Endothelial cell of umbilical vein (primary cell): ENCODE measurements around the gene IDNK. TPM values are rescaled to one million over a fixed set of nuclear protein-coding genes. Genes with fewer than 3 reads are reported as not detected.

Experiments
- BruUV-seq: library from RNA; stranded (reverse); fragments of 400-500 nt; replicated peaks from 2 replicates; lab custom pipeline; 2021; lab: Mats Ljungman, UMichigan
- CTCF ChIA-PET: fragments of 300-600, 350-600 bp; sonication (Branson Sonifier 250); formaldehyde crosslinking; loops from one replicate; lab custom pipeline; 2021; ENCODE audit warnings: antibody characterized with exemption, inconsistent platforms; lab: Charles Lee
- POLR2A ChIA-PET: fragments of 300-600, 350-600 bp; sonication (Branson Sonifier 250); formaldehyde crosslinking; loops from one replicate; lab custom pipeline; 2021; ENCODE audit warnings: antibody characterized with exemption, inconsistent platforms; lab: Charles Lee
- DNase-seq: peaks from one replicate; pipeline ENCODE4 v3.0.0-alpha.2; 2011; ENCODE audit warnings: low read depth, low spot score
- FAIRE-seq: peaks from 2 replicates; lab custom pipeline; 2011; peaks lifted over from hg19 to GRCh38; lab: Jason Lieb, UNC
- H2AFZ ChIP-seq: 2 replicates; pipeline ENCODE4 v1.6.0; 2012; ENCODE audit warnings: low read depth, low read length, control low read depth, inconsistent platforms
- H3K27ac ChIP-seq: 2 replicates; pipeline ENCODE4 v1.5.1; 2011; ENCODE audit warnings: low read depth, mild to moderate bottlenecking, control low read depth, low read length, moderate library complexity; ENCODE audit not compliant: insufficient read depth
- H3K27me3 ChIP-seq, 2 experiments: 2 replicates each; pipeline versions ENCODE4 v1.6.0 to v1.6.1; 2011; ENCODE audit warnings: low read length in 2 of 2, mixed read lengths in 1 of 2; ENCODE audit not compliant: control insufficient read depth in 2 of 2, insufficient read depth in 2 of 2
- H3K36me3 ChIP-seq, 2 experiments: 2 replicates in 1 of 2; 3 replicates in 1 of 2; pipeline ENCODE4 v1.5.1; 2011; ENCODE audit warnings: low read length in 2 of 2, mild to moderate bottlenecking in 1 of 2, moderate library complexity in 1 of 2; ENCODE audit not compliant: control insufficient read depth in 2 of 2, insufficient read depth in 2 of 2; ENCODE audit errors: extremely low read depth in 1 of 2
- H3K4me1 ChIP-seq: 3 replicates; pipeline ENCODE4 v1.5.1; 2011; ENCODE audit warnings: mild to moderate bottlenecking, low read length; ENCODE audit not compliant: control insufficient read depth, insufficient read depth; ENCODE audit errors: extremely low read depth
- H3K4me2 ChIP-seq: 2 replicates; pipeline ENCODE4 v1.6.1; 2011; ENCODE audit warnings: low read length, control low read depth, mixed read lengths; ENCODE audit not compliant: insufficient read depth
- H3K4me3 ChIP-seq, 3 experiments: fragments of 200-600 bp in 1 of 3; sonication (generic), shearing (Covaris generic) in 1 of 3; replicated peaks in 1 of 3; 2 replicates each; pipeline ENCODE4 v1.5.1; 2011 to 2016; ENCODE audit warnings: control low read depth in 3 of 3, low read length in 3 of 3, mild to moderate bottlenecking in 2 of 3, inconsistent platforms in 1 of 3, low read depth in 1 of 3, moderate library complexity in 1 of 3; ENCODE audit not compliant: insufficient read depth in 1 of 3
- H3K79me2 ChIP-seq: 2 replicates; pipeline ENCODE4 v1.6.0; 2012; ENCODE audit warnings: low read length, inconsistent platforms; ENCODE audit not compliant: control insufficient read depth, insufficient read depth
- H3K9ac ChIP-seq: replicated peaks from 2 replicates; pipeline ENCODE3; 2011; ENCODE audit warnings: low read length, control low read depth; ENCODE audit not compliant: insufficient read depth; ENCODE audit errors: extremely low read depth
- H3K9me1 ChIP-seq: replicated peaks from 3 replicates; pipeline ENCODE4 v1.6.0; 2011; ENCODE audit warnings: mild to moderate bottlenecking, low read length; ENCODE audit not compliant: control insufficient read depth, insufficient read depth; ENCODE audit errors: extremely low read depth
- H3K9me3 ChIP-seq: replicated peaks from 2 replicates; pipeline ENCODE4 v1.5.1; 2012; ENCODE audit warnings: low read length, inconsistent platforms; ENCODE audit not compliant: control insufficient read depth, insufficient read depth
- H4K20me1 ChIP-seq: replicated peaks from 2 replicates; pipeline ENCODE3; 2011; ENCODE audit warnings: mild to moderate bottlenecking, low read length; ENCODE audit not compliant: control insufficient read depth, insufficient read depth; ENCODE audit errors: extremely low read depth
- EZH2 ChIP-seq: IDR thresholded peaks from 2 replicates; pipeline ENCODE4 v1.6.1; 2012; ENCODE audit warnings: borderline replicate concordance, low read depth, mild to moderate bottlenecking, moderate library complexity, low read length, inconsistent platforms; ENCODE audit not compliant: severe bottlenecking
- FOS ChIP-seq: IDR thresholded peaks from 2 replicates; pipeline ENCODE4 v1.6.1; 2011; ENCODE audit warnings: mild to moderate bottlenecking, low read length, moderate library complexity, borderline replicate concordance; ENCODE audit not compliant: insufficient read depth
- GATA2 ChIP-seq: IDR thresholded peaks from 2 replicates; pipeline ENCODE4 v1.7.0; 2011; ENCODE audit warnings: low read depth, mild to moderate bottlenecking, moderate library complexity, mixed read lengths, low read length; ENCODE audit not compliant: insufficient read length, insufficient read depth
- JUN ChIP-seq: IDR thresholded peaks from 2 replicates; pipeline ENCODE4 v1.6.1; 2011; ENCODE audit warnings: borderline replicate concordance, low read depth; ENCODE audit not compliant: insufficient read length, insufficient read depth
- POLR2A ChIP-seq: IDR thresholded peaks from 2 replicates; pipeline ENCODE4 v1.6.1; 2012; ENCODE audit warnings: low read depth, mild to moderate bottlenecking, control low read depth, low read length
- POLR2AphosphoS5 ChIP-seq: IDR thresholded peaks from 2 replicates; pipeline ENCODE4 v1.6.1; 2012; ENCODE audit warnings: low read depth, mild to moderate bottlenecking, control low read depth, low read length, moderate library complexity; ENCODE audit not compliant: insufficient read depth
- dilution Hi-C: fragments of 300-500 bp; cut with MboI; formaldehyde crosslinking; loops from one replicate; pipeline ENCODE4 v1.15.0; 2019; ENCODE audit warnings: low sequenced_read_pairs; ENCODE audit not compliant: extremely low pct_ligation_motif_present
- intact Hi-C: fragments of 100-400 bp; cut with micrococcal nuclease; formaldehyde crosslinking; loops from one replicate; pipeline ENCODE4 v1.10.0; 2022
- polyA plus RNA-seq, 4 experiments: library from polyadenylated mRNA; depleted of rRNA in 3 of 4; stranded (reverse) in 3 of 4; unstranded in 1 of 4; fragments of >200 nt; gene quantifications; 2 replicates each; pipeline versions ENCODE4 v1.2.1 to v1.2.3, GENCODE V29; 2011 to 2012; ENCODE audit warnings: missing spikeins in 1 of 4
- total RNA-seq: library from RNA; stranded (reverse); gene quantifications from 2 replicates; pipeline ENCODE4 v1.2.3, GENCODE V29; 2021
- TF ChIP-seq, protein P1 (sequence below): IDR thresholded peaks from 2 replicates; pipeline ENCODE4 v1.6.1; 2011; ENCODE audit not compliant: insufficient read depth, insufficient read length

IDNK gene
- total and polyA plus RNA-seq, 2 donors (not counting 3 experiments of a cell fraction or from before 2014, with no cell fraction given) = 2.7 to 4.5 TPM

DNA sequence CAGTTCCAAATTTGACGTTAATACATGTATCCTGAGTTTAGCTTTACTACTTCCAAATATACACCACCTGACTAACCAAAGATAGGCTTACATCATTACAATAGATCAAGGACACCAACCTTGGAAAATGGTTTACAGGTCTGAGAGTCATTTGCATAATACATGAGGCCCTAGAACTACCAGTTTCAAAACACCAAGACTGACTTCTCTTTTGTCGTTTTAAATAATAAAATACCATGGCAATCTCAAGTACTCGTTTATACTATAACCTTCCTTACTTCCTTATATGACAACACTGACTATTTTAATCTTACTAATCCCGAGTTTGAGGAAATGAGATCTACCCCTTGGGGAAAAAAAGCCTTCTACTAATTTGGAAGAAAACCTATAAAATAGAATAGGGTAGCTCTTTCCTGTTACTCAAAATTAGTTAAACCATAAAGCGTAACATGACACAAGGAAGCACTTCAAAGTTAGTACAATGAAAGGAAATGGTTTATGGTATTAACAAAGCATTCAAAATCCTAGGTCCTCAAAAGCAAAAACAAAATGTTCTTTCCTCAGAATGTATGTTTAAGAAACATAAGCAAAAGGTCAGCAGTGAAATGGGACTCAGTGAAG is 42.7 kb downstream of the IDNK start:
- intact Hi-C loops = loop anchor here (1.0 kb wide), 3 partner anchors 36 to 42 kb away; partner anchors contain the start of genes IDNK and UBQLN1
- BruUV-seq = no TSS peak
- no peaks in the 10 kb centered on the region for H3K27me3 ChIP-seq
- peak; percentile 10 for TF ChIP-seq JUN
- TF ChIP-seq, protein P1, sequence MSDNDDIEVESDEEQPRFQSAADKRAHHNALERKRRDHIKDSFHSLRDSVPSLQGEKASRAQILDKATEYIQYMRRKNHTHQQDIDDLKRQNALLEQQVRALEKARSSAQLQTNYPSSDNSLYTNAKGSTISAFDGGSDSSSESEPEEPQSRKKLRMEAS = no peak
- peak overlapping the region in 1 of 3 experiments; percentile 13 for H3K4me3 ChIP-seq
- DNase-seq = peak; percentile 83
- peaks cover 8% of the 10 kb centered on the region for H4K20me1 ChIP-seq
- dilution Hi-C loops = no loop called here
- CTCF ChIA-PET = interaction anchor here (0.7 to 2.6 kb wide), 11 partner anchors 9 to 467 kb away, joined by 3 to 21 read pairs (median 4); partner anchors contain the start of gene UBQLN1
- no peaks in the 10 kb centered on the region for H3K9me1 ChIP-seq
- H3K79me2 ChIP-seq = peaks cover 51% of the 10 kb centered on the region
- H3K9me3 ChIP-seq = no peaks in the 10 kb centered on the region
- peaks cover 6 to 38% of the 10 kb centered on the region in 2 experiments for H3K36me3 ChIP-seq
- H2AFZ ChIP-seq = no peak overlapping the region
- peaks cover 31% of the 10 kb centered on the region for H3K4me1 ChIP-seq
- POLR2A ChIA-PET = interaction anchor here (0.5 to 2.6 kb wide), 5 partner anchors 10 to 51 kb away, joined by 3 to 11 read pairs (median 4); partner anchors contain the start of gene UBQLN1
- H3K27ac ChIP-seq = peak overlapping the region; percentile 87
- peak overlapping the region; percentile 77 for H3K4me2 ChIP-seq
- FAIRE-seq = peak; percentile 79
- peak overlapping the region; percentile 20 for H3K9ac ChIP-seq

DNA sequence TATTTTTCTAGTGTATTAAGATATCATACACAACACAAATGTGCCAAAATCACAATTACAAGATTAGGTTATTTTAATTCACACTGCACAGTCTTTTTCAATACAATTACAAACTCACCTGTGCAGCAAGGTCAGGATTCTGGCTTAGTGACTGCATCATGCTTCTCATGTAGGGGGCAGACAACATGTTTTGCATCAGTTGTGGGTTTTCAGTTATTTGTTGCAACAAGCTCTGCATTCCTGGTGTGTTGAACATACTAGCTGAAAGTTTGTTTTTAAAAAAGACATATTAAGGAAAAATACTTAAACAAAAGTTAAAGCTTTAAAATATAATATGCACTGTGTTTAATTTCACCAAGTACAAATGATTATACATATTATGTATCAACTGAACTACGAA is 46.1 kb downstream of the IDNK start:
- POLR2A ChIA-PET = no interaction called here
- FAIRE-seq = no peak
- Histone ChIP-seq H3K4me1 (peaks cover 31% of the 10 kb centered on the region), H3K79me2 (peaks cover 52% of the 10 kb centered on the region), H3K9ac (no peak overlapping the region), H3K4me2 (no peak overlapping the region), H4K20me1 (peaks cover 8% of the 10 kb centered on the region), H3K27ac (no peak overlapping the region), H3K36me3 (peaks cover 6 to 10% of the 10 kb centered on the region in 2 experiments), H3K9me3 (no peaks in the 10 kb centered on the region), H2AFZ (no peak overlapping the region), H3K4me3 (no peak overlapping the region), H3K27me3 (no peaks in the 10 kb centered on the region), H3K9me1 (no peaks in the 10 kb centered on the region)
- dilution Hi-C loops = no loop called here
- no TSS peak for BruUV-seq
- TF ChIP-seq POLR2AphosphoS5 (no peak), POLR2A (no peak), EZH2 (no peak), GATA2 (no peak), FOS (no peak)
- TF ChIP-seq, protein P1 = no peak
- CTCF ChIA-PET = interaction anchor here (1.1 kb wide), 1 partner anchor 9 kb away, joined by 3 read pairs; no protein-coding TSS in a partner anchor
- no peak for DNase-seq
- intact Hi-C loops = no loop called here
